HepG2 (cell line): ENCODE data around the gene PRR5L. TPM values are rescaled to one million over a fixed set of nuclear protein-coding genes. Genes with fewer than 3 reads are reported as not detected.

Source experiments
- ATAC-seq: fragments of 200-7000 bp; cut with Tn5 transposase; 3 replicates; pipeline ENCODE4 v1.9.1; 2020; ENCODE audit warnings: mild to moderate bottlenecking, moderate library complexity
- BruUV-seq: library from RNA; stranded (reverse); fragments of 400-500 nt; replicated peaks from 2 replicates; lab custom pipeline; 2021; lab: Mats Ljungman, UMichigan
- CTCF ChIA-PET: fragments of 300-600 bp; formaldehyde crosslinking; extraction: SDS; loops from one replicate; lab custom pipeline; 2021; ENCODE audit warnings: low total read pairs, inconsistent platforms, low intra/inter-chr PET ratio; lab: Yijun Ruan, JAX
- POLR2A ChIA-PET: fragments of 350-600 bp; sonication (Branson Sonifier 250); formaldehyde crosslinking; loops from one replicate; lab custom pipeline; 2020; ENCODE audit warnings: antibody characterized with exemption, inconsistent platforms; lab: Yijun Ruan, JAX
- DNase-seq: peaks from one replicate; pipeline ENCODE4 v3.0.0-alpha.2; 2015; ENCODE audit warnings: low spot score
- FAIRE-seq: peaks from 3 replicates; lab custom pipeline; 2011; peaks lifted over from hg19 to GRCh38; lab: Jason Lieb, UNC
- H2AFZ ChIP-seq: one replicate; pipeline ENCODE4 v1.6.1; 2011; ENCODE audit warnings: low read length, inconsistent platforms
- H3K27ac ChIP-seq: fragments of 300-600 bp; 3 replicates; pipeline ENCODE4 v1.8.0; 2011; ENCODE audit warnings: mixed run types, mild to moderate bottlenecking, mixed read lengths, low read length, inconsistent platforms; ENCODE audit not compliant: insufficient read depth; ENCODE audit errors: extremely low read length
- H3K27me3 ChIP-seq, 2 experiments: fragments of 200-600 bp in 1 of 2; 2 replicates in 1 of 2; 3 replicates in 1 of 2; pipeline versions ENCODE4 v1.6.0 to v1.8.0; 2011; ENCODE audit warnings: low read length in 2 of 2, mild to moderate bottlenecking in 2 of 2, moderate library complexity in 2 of 2, inconsistent platforms in 1 of 2; ENCODE audit not compliant: insufficient read depth in 2 of 2, control insufficient read depth in 1 of 2
- H3K36me3 ChIP-seq, 2 experiments: fragments of 200-600 bp in 1 of 2; replicated peaks in 1 of 2; 2 replicates in 1 of 2; 3 replicates in 1 of 2; pipeline versions ENCODE4 v1.5.1 to v1.8.0; 2011; ENCODE audit warnings: low read length in 2 of 2, inconsistent platforms in 1 of 2; ENCODE audit not compliant: insufficient read depth in 2 of 2, control insufficient read depth in 1 of 2
- H3K4me1 ChIP-seq: 2 replicates; pipeline ENCODE4 v1.5.1; 2012; ENCODE audit warnings: low read length, inconsistent platforms; ENCODE audit not compliant: insufficient read depth
- H3K4me2 ChIP-seq: 2 replicates; pipeline ENCODE4 v1.6.0; 2011; ENCODE audit warnings: low read depth, low read length, inconsistent platforms
- H3K4me3 ChIP-seq, 3 experiments: fragments of 200-600 bp in 1 of 3; sonication (generic), shearing (Covaris generic) in 1 of 3; replicated peaks in 1 of 3; 2 replicates each; pipeline ENCODE4 v1.5.1; 2011 to 2016; ENCODE audit warnings: low read length in 3 of 3, inconsistent platforms in 2 of 3, low read depth in 2 of 3, mild to moderate bottlenecking in 2 of 3, control low read depth in 1 of 3, mixed read lengths in 1 of 3; ENCODE audit not compliant: insufficient read depth in 1 of 3
- H3K79me2 ChIP-seq: one replicate; pipeline ENCODE4 v1.6.1; 2011; ENCODE audit warnings: low read length, inconsistent platforms; ENCODE audit not compliant: insufficient read depth
- H3K9ac ChIP-seq: 2 replicates; pipeline ENCODE4 v1.6.0; 2011; ENCODE audit warnings: mild to moderate bottlenecking, low read depth, low read length, inconsistent platforms; ENCODE audit not compliant: insufficient read depth
- H3K9me3 ChIP-seq: 2 replicates; pipeline ENCODE4 v1.5.1; 2012; ENCODE audit warnings: mild to moderate bottlenecking, low read length
- H4K20me1 ChIP-seq: 2 replicates; pipeline ENCODE4 v1.6.0; 2011; ENCODE audit warnings: inconsistent platforms, mild to moderate bottlenecking, low read length, moderate library complexity; ENCODE audit not compliant: insufficient read depth
- BATF2 ChIP-seq: sonication (generic); formaldehyde crosslinking; IDR thresholded peaks from 2 replicates; pipeline ENCODE4 v1.8.0; 2022; ENCODE audit warnings: mild to moderate bottlenecking, missing genetic modification reagents, moderate library complexity
- CREBL2 ChIP-seq: sonication (generic); formaldehyde crosslinking; IDR thresholded peaks from 2 replicates; pipeline ENCODE4 v1.8.1; 2023; ENCODE audit warnings: missing genetic modification reagents, mild to moderate bottlenecking, borderline replicate concordance
- ETV5 ChIP-seq: IDR thresholded peaks from 2 replicates; pipeline ENCODE4 v1.6.1; 2018; ENCODE audit warnings: missing biosample characterization, missing genetic modification reagents, inconsistent platforms, borderline replicate concordance
- FOXC1 ChIP-seq: sonication (generic); formaldehyde crosslinking; IDR thresholded peaks from 2 replicates; pipeline ENCODE4 v1.8.0; 2022; ENCODE audit warnings: mild to moderate bottlenecking, missing genetic modification reagents, borderline replicate concordance
- GABPA ChIP-seq, 2 experiments: IDR thresholded peaks; 2 replicates each; pipeline ENCODE4 v1.6.1; 2011 to 2016; ENCODE audit warnings: low read depth in 2 of 2, low read length in 1 of 2, missing biosample characterization in 1 of 2, missing genetic modification characterization in 1 of 2
- HOXA5 ChIP-seq: sonication (generic); formaldehyde crosslinking; IDR thresholded peaks from 2 replicates; pipeline ENCODE4 v1.4.0; 2020; ENCODE audit warnings: missing genetic modification reagents
- IKZF4 ChIP-seq: sonication (generic); formaldehyde crosslinking; IDR thresholded peaks from 2 replicates; pipeline ENCODE4 v1.5.1; 2020; ENCODE audit warnings: borderline replicate concordance, mild to moderate bottlenecking, low read depth, missing genetic modification reagents; ENCODE audit errors: not compliant biosample characterization
- KDM5B ChIP-seq: sonication (generic); formaldehyde crosslinking; IDR thresholded peaks from 2 replicates; pipeline ENCODE4 v1.4.0; 2020; ENCODE audit warnings: missing genetic modification reagents, mild to moderate bottlenecking, borderline replicate concordance
- RBFOX2 ChIP-seq: fragments of 200-400 bp; formaldehyde crosslinking; IDR thresholded peaks from 2 replicates; pipeline ENCODE4 v1.6.1; 2017; ENCODE audit warnings: low read depth, mild to moderate bottlenecking, low read length
- SRSF4 ChIP-seq: fragments of 200-400 bp; formaldehyde crosslinking; IDR thresholded peaks from one replicate; pipeline ENCODE4 v1.6.1; 2018; ENCODE audit warnings: mild to moderate bottlenecking, low read depth, low read length, moderate library complexity; ENCODE audit not compliant: poor library complexity, severe bottlenecking
- SSRP1 ChIP-seq: IDR thresholded peaks from 2 replicates; pipeline ENCODE4 v1.6.1; 2016; ENCODE audit warnings: control low read depth
- ZNF292 ChIP-seq: sonication (generic); formaldehyde crosslinking; IDR thresholded peaks from 2 replicates; pipeline ENCODE4 v1.8.1; 2022; ENCODE audit warnings: mild to moderate bottlenecking, low read depth, missing genetic modification reagents, borderline replicate concordance
- ZNF343 ChIP-seq: sonication (generic); formaldehyde crosslinking; IDR thresholded peaks from 2 replicates; pipeline ENCODE4 v1.4.0; 2020; ENCODE audit warnings: mild to moderate bottlenecking, missing genetic modification reagents
- ZNF558 ChIP-seq: sonication (generic); formaldehyde crosslinking; IDR thresholded peaks from 2 replicates; pipeline ENCODE4 v1.9.0; 2022; ENCODE audit warnings: mild to moderate bottlenecking, missing genetic modification reagents, borderline replicate concordance
- ZNF703 ChIP-seq: sonication (generic); formaldehyde crosslinking; IDR thresholded peaks from 2 replicates; pipeline ENCODE4 v1.5.1; 2020; ENCODE audit warnings: missing genetic modification reagents, mild to moderate bottlenecking, moderate library complexity, borderline replicate concordance
- ZNF761 ChIP-seq: sonication (generic); formaldehyde crosslinking; conservative IDR thresholded peaks from 2 replicates; pipeline ENCODE4 v1.4.0; 2020; ENCODE audit warnings: mild to moderate bottlenecking, missing genetic modification reagents
- ZNF772 ChIP-seq: sonication (generic); formaldehyde crosslinking; IDR thresholded peaks from 2 replicates; pipeline ENCODE4 v1.5.0; 2020; ENCODE audit warnings: mild to moderate bottlenecking, missing genetic modification reagents
- ZNF83 ChIP-seq: sonication (generic); formaldehyde crosslinking; IDR thresholded peaks from 2 replicates; pipeline ENCODE4 v1.4.0; 2020; ENCODE audit warnings: missing genetic modification reagents, mild to moderate bottlenecking, borderline replicate concordance
- ZSCAN21 ChIP-seq: sonication (generic); formaldehyde crosslinking; IDR thresholded peaks from 2 replicates; pipeline ENCODE4 v1.8.0; 2022; ENCODE audit warnings: mild to moderate bottlenecking, missing genetic modification reagents, moderate library complexity, borderline replicate concordance
- WGBS: methylation state at CpG from one replicate; pipeline ENCODE4 v1.1.6; 2017; ENCODE audit warnings: low lambda C conversion rate; 5-methylcytosine and 5-hydroxymethylcytosine counted together
- in situ Hi-C: cut with HindIII; loops from 2 replicates; pipeline ENCODE4 v1.10.0; 2017; ENCODE audit warnings: low pct_unique_long_range_greater_than_20kb; ENCODE audit not compliant: extremely low pct_ligation_motif_present
- intact Hi-C: fragments of 100-400 bp; cut with micrococcal nuclease; formaldehyde crosslinking; loops from one replicate; pipeline ENCODE4 v1.10.0; 2022; ENCODE audit not compliant: unreplicated experiment
- polyA plus RNA-seq, 8 experiments: library from polyadenylated mRNA; depleted of rRNA in 3 of 8; stranded (reverse) in 7 of 8; unstranded in 1 of 8; fragments of >200 nt; fragmentation: Illumina TruSeq in 4 of 8; extraction: Trizol in 4 of 8; gene quantifications; 2 replicates each; pipeline versions ENCODE4 v1.2.1 to v1.2.3, GENCODE V29; 2011 to 2016; ENCODE audit warnings: low read depth in 4 of 8, missing spikeins in 1 of 8, mixed read lengths in 1 of 8; ENCODE audit not compliant: insufficient read depth in 1 of 8
- total RNA-seq, 5 experiments: library from RNA; depleted of rRNA; stranded (reverse); fragments of >200 nt; fragmentation: Illumina TruSeq; extraction: Trizol; gene quantifications; 2 replicates each; pipeline ENCODE4 v1.2.3, GENCODE V29; 2016; ENCODE audit warnings: low read depth in 1 of 5
- TF ChIP-seq, protein P1 (sequence below): sonication (generic); formaldehyde crosslinking; IDR thresholded peaks from 2 replicates; pipeline ENCODE4 v1.4.0; 2020; ENCODE audit warnings: missing genetic modification reagents

Gene PRR5L
- total and polyA plus RNA-seq, 2 of the 13 experiments (the other 11 are each of a cell fraction or from before 2014, with no cell fraction given) = 0.16 TPM; not detected in 1

DNA sequence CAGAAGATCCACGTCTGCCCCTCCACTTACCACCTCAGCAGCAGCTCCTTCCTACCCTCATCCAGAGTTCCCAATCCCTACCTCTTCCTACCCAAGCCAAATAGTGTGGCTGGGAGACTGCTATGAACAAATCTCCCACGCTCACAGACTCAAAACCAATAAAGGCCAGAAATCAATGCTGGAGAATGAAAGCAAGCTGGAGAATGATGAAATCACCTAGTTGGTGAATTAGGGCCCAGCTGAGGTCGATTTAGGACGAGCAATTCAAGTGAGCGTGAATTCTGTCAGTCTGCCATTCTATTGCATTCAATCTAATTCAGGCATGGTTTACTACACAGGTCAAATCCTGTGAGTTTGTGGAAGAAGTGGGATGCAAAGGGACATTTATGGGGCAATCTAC lies 29.3 kb upstream of the PRR5L start (continued):
- TF ChIP-seq KDM5B (CRISPR knock-in tag) = no peak
- no peak for TF ChIP-seq ZNF761 (CRISPR knock-in tag)
- no peak for TF ChIP-seq ZNF292 (CRISPR knock-in tag)
- no peak for TF ChIP-seq GABPA (IDR thresholded peaks at IDR 0.05; ENCODE audit: low read depth, low read length)
- no peak for TF ChIP-seq GABPA (CRISPR knock-in tag; IDR thresholded peaks at IDR 0.05; ENCODE audit: low read depth)
- no peak for TF ChIP-seq ZNF558 (CRISPR knock-in tag)
- no peak for TF ChIP-seq IKZF4 (CRISPR knock-in tag)
- TF ChIP-seq BATF2 (CRISPR knock-in tag) = no peak
- TF ChIP-seq, protein P1, sequence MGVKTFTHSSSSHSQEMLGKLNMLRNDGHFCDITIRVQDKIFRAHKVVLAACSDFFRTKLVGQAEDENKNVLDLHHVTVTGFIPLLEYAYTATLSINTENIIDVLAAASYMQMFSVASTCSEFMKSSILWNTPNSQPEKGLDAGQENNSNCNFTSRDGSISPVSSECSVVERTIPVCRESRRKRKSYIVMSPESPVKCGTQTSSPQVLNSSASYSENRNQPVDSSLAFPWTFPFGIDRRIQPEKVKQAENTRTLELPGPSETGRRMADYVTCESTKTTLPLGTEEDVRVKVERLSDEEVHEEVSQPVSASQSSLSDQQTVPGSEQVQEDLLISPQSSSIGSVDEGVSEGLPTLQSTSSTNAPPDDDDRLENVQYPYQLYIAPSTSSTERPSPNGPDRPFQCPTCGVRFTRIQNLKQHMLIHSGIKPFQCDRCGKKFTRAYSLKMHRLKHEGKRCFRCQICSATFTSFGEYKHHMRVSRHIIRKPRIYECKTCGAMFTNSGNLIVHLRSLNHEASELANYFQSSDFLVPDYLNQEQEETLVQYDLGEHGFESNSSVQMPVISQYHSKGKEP = no peak

DNA sequence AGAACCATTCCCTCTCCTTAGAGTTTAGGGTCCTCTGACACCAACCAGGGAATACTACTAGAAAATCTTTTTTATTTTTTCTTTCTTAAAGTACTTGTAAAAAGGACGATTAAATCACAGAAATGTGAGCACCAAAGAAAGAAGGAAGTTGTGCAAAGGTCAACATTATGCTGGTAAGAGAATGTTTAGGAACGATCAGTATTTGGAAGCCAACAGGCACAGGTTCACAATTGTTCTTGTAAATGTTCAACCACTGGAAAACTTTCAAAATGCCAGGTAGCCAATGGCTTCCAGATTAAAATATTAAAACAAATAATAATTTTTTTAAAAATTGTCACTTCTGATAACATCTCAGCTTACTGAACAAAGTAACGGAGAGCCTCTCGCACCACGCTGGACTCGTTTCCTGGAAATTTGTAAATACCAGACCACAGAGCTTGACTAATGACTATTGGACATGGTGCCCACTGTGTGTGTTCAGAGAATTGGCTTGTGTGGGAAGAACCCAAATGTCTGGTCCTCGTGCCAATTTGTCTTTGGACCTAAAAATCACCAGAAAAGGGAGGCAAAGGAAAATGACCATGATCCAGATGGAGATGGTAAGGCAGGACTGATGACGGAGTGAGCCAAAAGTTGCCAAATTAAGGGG lies 27.6 kb upstream of the PRR5L start:
- Histone ChIP-seq H3K9ac (no peak overlapping the region), H4K20me1 (no peaks in the 10 kb centered on the region), H3K36me3 (peaks cover 0 to 4% of the 10 kb centered on the region in 2 experiments; a peak in 1 of 5 replicates), H2AFZ (no peak overlapping the region), H3K4me1 (no peaks in the 10 kb centered on the region), H3K4me3 (no peak overlapping the region), H3K4me2 (no peak overlapping the region), H3K9me3 (no peaks in the 10 kb centered on the region), H3K27me3 (no peaks in the 10 kb centered on the region), H3K79me2 (no peaks in the 10 kb centered on the region), H3K27ac (no peak overlapping the region)
- intact Hi-C loops (loop anchor here (5.0 kb wide), 2 partner anchors 209 to 781 kb away; no protein-coding TSS in a partner anchor), in situ Hi-C loops (loop anchor here (5.0 to 25.0 kb wide), 4 partner anchors 224 to 781 kb away; partner anchors contain the start of gene FJX1)
- FAIRE-seq = no peak
- no TSS peak for BruUV-seq
- ATAC-seq = no peak
- ChIA-PET POLR2A (no interaction called here), CTCF (no interaction called here)
- 62% methylated on average over 8 of the region's 8 CpGs for WGBS
- DNase-seq = no peak
- no peak for TF ChIP-seq FOXC1 (CRISPR knock-in tag)
- TF ChIP-seq CREBL2 (CRISPR knock-in tag) = no peak
- TF ChIP-seq ETV5 (CRISPR knock-in tag) = no peak
- TF ChIP-seq SSRP1 (CRISPR knock-in tag) = no peak
- TF ChIP-seq SRSF4 = no peak
- no peak for TF ChIP-seq ZNF772 (CRISPR knock-in tag)
- TF ChIP-seq ZSCAN21 (CRISPR knock-in tag) = no peak
- no peak for TF ChIP-seq RBFOX2
- TF ChIP-seq ZNF83 (CRISPR knock-in tag) = no peak
- no peak for TF ChIP-seq ZNF343 (CRISPR knock-in tag)
- no peak for TF ChIP-seq ZNF703 (CRISPR knock-in tag)
- no peak for TF ChIP-seq HOXA5
